Aorta (tissue), 5 donors: Measurements from ENCODE around the gene PPP2R3C. TPM values are rescaled to one million over a fixed set of nuclear protein-coding genes. Genes with fewer than 3 reads are reported as not detected.
A peak's percentile ranks its signal among the peaks of the same experiment; 100 is the strongest.

Experiments used
- ATAC-seq: fragments of 200-7000 bp; cut with Tn5 transposase; one replicate; pipeline ENCODE4 v1.9.1; 2022; ENCODE audit warnings: moderate library complexity; ENCODE audit not compliant: low FRiP score
- DNase-seq, 2 donors: peaks; one replicate each; pipeline ENCODE4 v3.0.0-alpha.2; 2020
- H3K27ac ChIP-seq, 2 donors: one replicate each; pipeline ENCODE4 v1.5.1; 2013; ENCODE audit warnings: low read length in 2 of 2, mild to moderate bottlenecking in 2 of 2, moderate library complexity in 2 of 2, control low read depth in 1 of 2, inconsistent platforms in 1 of 2, low read depth in 1 of 2
- H3K27me3 ChIP-seq, 2 donors: one replicate each; pipeline ENCODE4 v1.6.1; 2013; ENCODE audit warnings: control low read depth in 1 of 2, low read length in 1 of 2, mild to moderate bottlenecking in 1 of 2, moderate library complexity in 1 of 2; ENCODE audit not compliant: insufficient read depth in 2 of 2, control insufficient read depth in 1 of 2
- H3K36me3 ChIP-seq, 2 donors: one replicate each; pipeline ENCODE4 v1.6.1; 2013; ENCODE audit warnings: control low read depth in 1 of 2, low read length in 1 of 2, mild to moderate bottlenecking in 1 of 2; ENCODE audit not compliant: insufficient read depth in 2 of 2, control insufficient read depth in 1 of 2
- H3K4me1 ChIP-seq, 2 donors: one replicate each; pipeline ENCODE4 v1.6.1; 2013; ENCODE audit warnings: low read length in 2 of 2, control low read depth in 1 of 2, mild to moderate bottlenecking in 1 of 2, moderate library complexity in 1 of 2; ENCODE audit not compliant: insufficient read depth in 2 of 2, control insufficient read depth in 1 of 2
- H3K4me3 ChIP-seq, 2 donors: one replicate each; pipeline ENCODE4 v1.5.1; 2013; ENCODE audit warnings: low read length in 2 of 2, control low read depth in 1 of 2, mild to moderate bottlenecking in 1 of 2
- H3K9me3 ChIP-seq: one replicate; pipeline ENCODE4 v1.6.1; 2013; ENCODE audit warnings: mild to moderate bottlenecking, low read length; ENCODE audit not compliant: control insufficient read depth
- WGBS, 2 donors: extraction: QIAGEN DNeasy Blood & Tissue Kit; methylation state at CpG; one replicate each; pipeline ENCODE4 v1.1.7; 2013; 5-methylcytosine and 5-hydroxymethylcytosine counted together
- intact Hi-C, 2 donors: fragments of 100-400 bp; cut with DNase I; formaldehyde crosslinking; loops; one replicate each; pipeline versions ENCODE4 v1.14.2 to v1.15.0; 2022
- long read RNA-seq, 2 donors: library from polyadenylated mRNA; unstranded; transcript quantifications; one replicate each; pipeline ENCODE4 v2.0.0, GENCODE V29; 2020 to 2021
- polyA plus RNA-seq, 2 donors: library from polyadenylated mRNA; stranded (reverse); fragments of 200-250 nt; gene quantifications; one replicate each; pipeline ENCODE4 v1.2.3, GENCODE V29; 2013
- total RNA-seq, 2 donors: library from RNA; stranded (reverse); fragmentation: NEBNext Ultra II Directional; extraction: Animal tissue kit (Norgen Biotek cat#: 25700); gene quantifications; one replicate each; pipeline ENCODE4 v1.2.1, GENCODE V29; 2021
- donor health status: healthy with polysubstance abuse.
- donor health status: Bipolar disorder and iron deficiency.
- donor health status: DM: no; HTN: no; CAD: no.
- donor health status: DM: no; HTN: no; CAD: no.
- donor health status: DM: yes; HTN: yes; CAD: no.

Gene PPP2R3C
- total RNA-seq (10 to 100 TPM; 33.1 to 36.6 TPM), polyA plus RNA-seq (10 to 100 TPM; 47.2 to 63.2 TPM)
- long read RNA-seq, donor 1, transcript PPP2R3C-217 (12 exons, 1,846 nt): minor isoform, 28 of 98 reads
- long read RNA-seq, donor 1, transcript PPP2R3C-201 (13 exons, 1,839 nt): major isoform, 35 of 98 reads
- long read RNA-seq, donor 1, partial matches to known transcripts: 7 of 98 reads
- long read RNA-seq, donor 1, other reads (novel, unspliced or antisense): 27 of 98 reads
- long read RNA-seq, donor 2, transcript PPP2R3C-201 (13 exons, 1,839 nt): major isoform, 6 of 21 reads
- long read RNA-seq, donor 2, partial matches to known transcripts: 1 of 21 reads
- long read RNA-seq, donor 2, other reads (novel, unspliced or antisense): 11 of 21 reads

DNA sequence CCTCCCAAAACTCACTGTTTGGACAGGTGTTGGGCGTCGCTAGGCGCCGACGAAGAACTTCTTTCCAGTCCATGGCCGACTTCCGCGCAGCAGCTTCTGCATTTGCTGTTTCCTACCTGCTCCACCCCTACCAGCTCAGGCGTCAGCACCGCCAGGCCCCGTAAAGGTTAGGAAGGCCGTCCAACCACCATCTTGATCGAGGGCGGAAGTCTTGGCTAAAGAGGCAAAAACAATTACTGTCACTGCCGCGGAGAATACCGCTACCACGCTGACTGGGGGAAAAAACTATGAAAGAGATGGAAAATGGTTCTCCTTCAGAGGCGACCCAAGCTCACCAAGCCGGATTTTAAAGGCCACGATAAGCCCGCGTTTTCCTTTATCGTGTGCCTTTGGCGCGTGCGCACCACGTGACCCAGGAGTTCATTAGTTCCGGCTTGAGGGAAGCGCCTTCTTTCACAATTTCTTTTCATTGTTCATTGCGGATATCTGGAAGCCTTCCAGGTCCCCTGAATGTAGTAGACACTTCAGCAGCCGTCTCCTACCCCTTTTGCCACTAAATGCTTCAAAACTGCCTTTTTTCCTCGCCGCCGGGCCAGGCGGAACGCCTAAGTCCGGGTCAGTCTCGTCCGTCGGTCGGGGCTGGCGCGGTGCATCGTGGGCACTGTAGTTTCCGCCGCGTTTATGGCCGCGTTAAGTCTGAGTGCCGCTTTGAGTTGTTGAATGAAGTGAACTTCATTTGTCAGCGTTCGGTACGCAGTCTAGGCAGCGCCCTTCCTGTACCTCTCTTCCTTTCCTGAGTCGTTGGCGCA lies at the start of gene PPP2R3C, which contains the start of gene PRORP:
Gene PPP2R3C, minus strand, starts transcription at position 104 of the 809 bp plus-strand sequence. Its CDS starts 31 bp downstream, at position 73.
Gene PRORP, plus strand, starts transcription at position 666 of the 809 bp plus-strand sequence. CDS start 694 bp downstream, outside the sequence.
- no peaks in the 10 kb centered on the region for H3K4me1 ChIP-seq
- no peaks in the 10 kb centered on the region for H3K27me3 ChIP-seq
- H3K27ac ChIP-seq: peak within 1 kb of the TSS; percentile 70 to 80
- H3K9me3 ChIP-seq: no peaks in the 10 kb centered on the region
- DNase-seq: peak; percentile 95
- H3K4me3 ChIP-seq: peak within 1 kb of the TSS; percentile 38 to 85
- no peaks in the 10 kb centered on the region for H3K36me3 ChIP-seq
- 0 to 1% methylated on average over 57 of the region's 57 CpGs for WGBS, 2 donors
- peak; percentile 98 for ATAC-seq
- intact Hi-C loops: loop anchor here (2.0 to 10.0 kb wide), 6 partner anchors 75 to 300 kb away; partner anchors contain the start of genes FAM177A1 (in 2 of the 2), PSMA6 (in 1 of the 2) and SRP54 (in 1 of the 2)

DNA sequence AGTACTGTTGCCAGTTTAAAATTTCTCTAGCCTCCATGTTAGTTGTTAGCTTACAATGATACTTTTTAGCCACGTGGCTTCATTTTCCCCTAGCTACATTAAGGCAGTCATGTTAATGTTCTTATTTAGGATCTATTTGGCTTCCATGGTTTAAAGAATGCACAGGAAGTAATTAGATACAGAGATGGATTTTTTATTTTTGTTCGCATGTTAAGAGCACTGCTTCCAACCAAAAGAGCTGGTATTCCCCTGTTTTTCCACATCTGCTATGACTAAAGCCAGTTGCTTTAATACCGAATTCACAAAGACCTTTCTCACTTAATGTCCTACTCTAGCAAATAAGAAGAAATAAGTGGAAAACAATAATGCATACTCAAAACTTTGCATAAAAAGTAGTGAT lies 45.7 kb upstream of the PPP2R3C start:
- Histone ChIP-seq H3K36me3 (peaks cover 0 to 4% of the 10 kb centered on the region in 2 donors), H3K27ac (no peak overlapping the region), H3K27me3 (no peaks in the 10 kb centered on the region), H3K9me3 (no peaks in the 10 kb centered on the region), H3K4me1 (no peaks in the 10 kb centered on the region), H3K4me3 (no peak overlapping the region)
- no peak for DNase-seq
- ATAC-seq: no peak
- intact Hi-C loops: no loop called here
- 93 to 94% methylated on average over 3 of the region's 3 CpGs for WGBS, 2 donors

DNA sequence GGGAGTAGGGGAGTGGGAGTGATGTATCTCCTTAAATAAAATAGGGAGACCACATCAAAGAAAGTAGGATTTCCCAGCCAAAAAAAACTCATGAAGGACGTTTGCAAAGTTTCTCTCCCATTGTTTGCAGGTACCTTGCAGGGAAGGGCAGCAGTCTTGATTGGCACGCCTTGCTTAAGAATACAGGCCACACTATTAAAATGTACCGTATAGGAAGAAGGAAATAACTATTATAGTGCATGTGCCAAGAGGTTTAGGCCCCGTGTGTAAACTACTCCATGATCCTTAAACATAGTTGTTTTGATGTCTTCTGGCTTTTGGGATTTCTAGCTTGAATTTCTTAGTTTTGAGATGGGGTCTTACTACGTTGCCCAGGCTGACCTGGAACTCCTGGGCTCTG lies 43.1 kb upstream of the PPP2R3C start:
- no peaks in the 10 kb centered on the region for H3K4me1 ChIP-seq
- DNase-seq: no peak
- peaks cover 0 to 4% of the 10 kb centered on the region in 2 donors for H3K36me3 ChIP-seq
- no peak for ATAC-seq
- intact Hi-C loops: no loop called here
- 77 to 81% methylated on average over 5 of the region's 5 CpGs for WGBS, 2 donors
- no peak overlapping the region for H3K4me3 ChIP-seq
- H3K27ac ChIP-seq: no peak overlapping the region
- H3K9me3 ChIP-seq: no peaks in the 10 kb centered on the region
- no peaks in the 10 kb centered on the region for H3K27me3 ChIP-seq

DNA sequence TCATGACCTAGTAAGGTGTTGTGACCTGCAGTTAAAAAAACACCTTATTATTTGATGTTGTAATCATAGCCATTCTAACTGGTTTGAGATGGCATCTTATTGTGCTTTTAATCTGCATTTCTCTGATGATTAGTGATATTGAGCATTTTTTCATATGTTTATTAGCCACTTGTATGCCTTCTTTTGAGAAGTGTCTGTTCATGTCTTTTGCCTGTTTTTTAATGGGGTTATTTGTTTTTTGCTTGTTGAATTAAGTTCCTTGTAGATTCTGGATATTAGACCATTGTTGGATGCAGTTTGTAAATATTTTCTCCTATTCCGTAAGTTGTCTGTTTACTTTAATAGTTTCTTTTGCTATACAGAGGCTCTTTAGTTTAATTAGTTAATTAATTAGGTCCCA lies 41.6 kb upstream of the PPP2R3C start:
- Histone ChIP-seq H3K9me3 (no peaks in the 10 kb centered on the region), H3K27ac (no peak overlapping the region)
- no peak for ATAC-seq

DNA sequence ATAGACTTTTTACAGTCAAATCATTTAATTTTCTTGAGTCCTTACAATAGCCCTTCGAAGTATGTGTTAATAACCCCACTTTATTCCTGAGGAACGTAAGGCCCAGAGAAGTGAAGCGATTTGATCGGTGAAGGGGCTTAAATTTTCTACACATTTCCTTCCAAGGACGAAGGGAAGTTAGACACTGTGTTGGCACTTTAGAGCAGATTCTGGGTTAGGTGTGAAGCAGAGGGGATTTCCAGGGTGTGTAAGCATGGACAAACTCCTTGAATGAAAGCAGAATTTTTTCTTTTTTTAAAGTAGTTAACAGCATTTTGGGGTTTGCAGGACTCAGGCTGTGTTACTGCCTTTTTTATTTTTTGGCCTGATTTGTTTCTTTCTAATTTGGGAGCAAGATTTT lies 39.4 kb upstream of the PPP2R3C start:
- no peaks in the 10 kb centered on the region for H3K27me3 ChIP-seq
- ATAC-seq (no peak), DNase-seq (no peak)
- intact Hi-C loops: no loop called here
- no peak overlapping the region for H3K4me3 ChIP-seq
- H3K9me3 ChIP-seq: no peaks in the 10 kb centered on the region
- no peak overlapping the region for H3K27ac ChIP-seq
- H3K36me3 ChIP-seq: peaks cover 0 to 3% of the 10 kb centered on the region in 2 donors
- no peaks in the 10 kb centered on the region for H3K4me1 ChIP-seq
- WGBS, 2 donors: 89 to 92% methylated on average over 5 of the region's 5 CpGs

More for the DNA sequence above, 41.6 kb upstream of the PPP2R3C start:
- WGBS, 2 donors: 94 to 100% methylated on average over 1 of the region's 1 CpG
- no peaks in the 10 kb centered on the region for H3K27me3 ChIP-seq
- DNase-seq: no peak
- no peak overlapping the region for H3K4me3 ChIP-seq
- H3K36me3 ChIP-seq: peaks cover 0 to 6% of the 10 kb centered on the region in 2 donors
- intact Hi-C loops: no loop called here
- H3K4me1 ChIP-seq: no peaks in the 10 kb centered on the region

DNA sequence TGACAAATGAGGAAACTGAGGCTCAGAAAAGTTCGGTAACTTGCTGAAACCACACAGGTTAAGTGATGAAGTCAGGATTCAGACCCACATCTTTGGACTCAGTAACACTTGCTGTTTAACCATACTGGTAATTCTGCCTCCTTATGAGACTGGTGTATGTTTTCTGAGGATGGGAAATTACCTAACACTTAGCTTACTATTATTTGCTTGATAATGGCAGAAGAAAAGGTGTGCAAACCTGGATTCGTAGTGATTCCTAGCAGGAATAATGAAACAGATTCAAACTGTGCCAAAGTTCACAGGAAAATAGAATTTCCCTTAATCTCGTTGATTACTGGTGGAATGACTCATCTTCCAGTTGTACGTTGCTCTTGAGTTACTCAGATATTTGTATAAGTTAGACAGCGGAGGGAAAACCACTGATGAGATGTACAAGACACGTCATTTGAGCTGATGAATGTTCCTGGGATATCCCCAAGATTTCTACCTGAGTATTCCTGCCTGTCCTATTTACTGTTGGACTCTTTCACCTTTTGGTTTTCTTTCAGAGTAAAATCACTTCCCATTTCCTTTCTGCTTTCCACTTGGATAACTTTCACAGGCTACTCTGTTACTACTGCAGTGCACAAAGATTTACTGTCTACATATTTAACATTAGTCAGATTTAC lies 38.1 kb upstream of the PPP2R3C start:
- no peak overlapping the region for H3K4me3 ChIP-seq
- H3K36me3 ChIP-seq: peaks cover 0 to 3% of the 10 kb centered on the region in 2 donors
- WGBS, 2 donors: 65 to 70% methylated on average over 6 of the region's 6 CpGs
- no peak overlapping the region for H3K27ac ChIP-seq
- no peaks in the 10 kb centered on the region for H3K4me1 ChIP-seq
- no peaks in the 10 kb centered on the region for H3K27me3 ChIP-seq
- no peaks in the 10 kb centered on the region for H3K9me3 ChIP-seq
- intact Hi-C loops: no loop called here
- no peak for DNase-seq
- ATAC-seq: no peak

DNA sequence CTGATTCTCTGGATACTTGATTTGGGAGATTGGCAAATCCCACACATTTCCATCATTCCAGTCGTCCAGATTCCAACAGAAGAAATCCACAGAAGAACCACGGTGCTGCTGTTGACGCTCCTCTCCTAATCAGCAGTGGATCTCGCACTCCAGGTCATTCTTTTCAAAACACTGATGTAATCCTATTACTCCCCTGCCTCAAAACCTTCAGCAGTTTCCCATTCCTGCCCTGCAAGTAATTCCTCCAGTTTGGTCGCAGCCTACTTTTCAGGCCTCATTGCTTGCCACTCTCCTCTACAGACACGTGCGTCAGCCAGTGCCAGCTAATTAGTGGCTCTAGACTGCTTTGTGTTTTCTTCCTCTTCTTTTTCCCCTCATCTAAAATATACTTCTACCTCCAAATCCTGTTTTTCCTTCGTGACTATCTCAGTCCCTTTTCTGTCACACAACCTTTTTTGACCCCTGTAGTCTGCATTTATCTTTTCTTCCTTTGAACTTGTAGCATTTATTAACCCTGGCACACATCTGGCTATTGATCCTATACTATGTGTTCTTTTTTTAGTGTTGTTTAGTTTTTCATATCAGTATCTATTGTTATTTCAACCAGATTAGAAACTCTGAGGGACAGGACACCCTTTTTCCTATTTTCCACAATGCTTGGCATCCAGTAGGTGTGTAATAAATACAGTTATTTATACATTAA lies 37.3 kb upstream of the PPP2R3C start:
- Histone ChIP-seq H3K36me3 (peaks cover 0 to 2% of the 10 kb centered on the region in 2 donors), H3K9me3 (no peaks in the 10 kb centered on the region), H3K4me1 (no peaks in the 10 kb centered on the region), H3K27ac (no peak overlapping the region), H3K27me3 (no peaks in the 10 kb centered on the region), H3K4me3 (no peak overlapping the region)
- intact Hi-C loops: no loop called here
- DNase-seq (no peak), ATAC-seq (no peak)
- WGBS, 2 donors: 81 to 83% methylated on average over 8 of the region's 8 CpGs

DNA sequence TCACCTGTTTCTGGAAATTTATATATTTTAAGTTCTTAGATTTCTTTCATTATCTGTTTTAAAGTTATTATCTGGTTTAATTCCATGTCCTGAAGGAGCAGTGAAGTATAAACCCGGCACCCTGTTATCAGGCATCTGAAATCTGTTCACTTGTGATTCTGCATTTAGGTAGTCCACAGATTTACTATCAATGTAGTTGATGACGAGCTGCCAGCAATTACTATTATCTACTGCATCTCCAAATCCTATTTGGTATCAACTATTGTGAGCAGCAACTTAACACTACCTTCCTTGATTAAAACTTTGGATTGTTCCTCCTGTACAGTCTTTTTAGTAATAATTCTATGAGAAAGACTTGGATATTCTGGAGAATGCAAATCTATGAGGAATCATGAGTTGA lies 36.7 kb upstream of the PPP2R3C start:
- no peaks in the 10 kb centered on the region for H3K9me3 ChIP-seq
- WGBS, 2 donors: 96 to 97% methylated on average over 2 of the region's 2 CpGs

More for the DNA sequence above, 36.7 kb upstream of the PPP2R3C start:
- Histone ChIP-seq H3K4me3 (no peak overlapping the region), H3K27ac (no peak overlapping the region), H3K27me3 (no peaks in the 10 kb centered on the region), H3K4me1 (no peaks in the 10 kb centered on the region), H3K36me3 (peaks cover 0 to 2% of the 10 kb centered on the region in 2 donors)
- intact Hi-C loops: no loop called here
- DNase-seq: no peak
- ATAC-seq: no peak
